Mesenteric fat pad (tissue), 1 donor: ENCODE measurements around the gene PLS3. TPM values are rescaled to one million over a fixed set of nuclear protein-coding genes. Genes with fewer than 3 reads are reported as not detected.
"Not testable (repeated sequence)": the region's sequence is repeated elsewhere in the genome, so short reads cannot be mapped to it uniquely, and the experiment has no call there.

Experiments used
- DNase-seq: peaks from one replicate; pipeline ENCODE4 v3.0.0-alpha.2; 2020; ENCODE audit warnings: low spot score
- total RNA-seq: library from RNA; stranded (reverse); fragmentation: NEBNext Ultra II Directional; extraction: Animal tissue kit (Norgen Biotek cat#: 25700); gene quantifications from one replicate; pipeline ENCODE4 v1.2.1, GENCODE V29; 2021
- donor health status: DM: yes; HTN: yes; CAD: no.

Gene PLS3
- total RNA-seq, 1 donor from 2014 or later: 69.7 TPM

DNA sequence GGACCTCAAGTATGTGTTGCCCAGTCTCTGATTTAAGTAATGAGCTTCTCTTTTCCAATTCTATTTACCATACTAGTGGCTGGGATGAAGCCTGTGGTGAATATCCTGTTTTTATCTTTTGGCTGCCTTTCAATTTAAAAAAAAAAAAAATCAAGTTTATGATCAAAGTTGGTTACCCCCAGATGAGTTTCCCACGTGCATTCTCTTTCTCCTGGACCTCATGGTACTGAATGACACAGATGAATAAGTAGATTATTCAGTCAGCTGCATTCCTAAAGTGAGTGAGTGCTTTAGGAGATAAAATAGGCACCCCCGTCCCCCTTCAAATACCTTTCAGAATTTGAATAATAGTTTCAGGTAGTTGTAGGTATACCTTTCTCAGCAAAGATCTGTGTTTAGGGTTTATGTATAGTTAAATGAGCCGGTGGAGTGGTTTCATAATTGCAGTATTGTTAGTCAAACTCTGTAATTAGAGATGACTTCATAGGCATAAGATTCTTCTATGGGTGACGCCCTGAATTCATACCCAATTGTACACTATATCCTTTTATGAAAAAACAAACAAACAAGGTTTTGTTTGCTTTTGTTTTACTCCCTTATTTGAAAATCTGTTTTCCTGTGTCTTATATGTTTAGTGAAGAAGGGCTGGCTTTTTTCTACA, 41.9 kb downstream of the PLS3 start:
- DNase-seq: no peak

DNA sequence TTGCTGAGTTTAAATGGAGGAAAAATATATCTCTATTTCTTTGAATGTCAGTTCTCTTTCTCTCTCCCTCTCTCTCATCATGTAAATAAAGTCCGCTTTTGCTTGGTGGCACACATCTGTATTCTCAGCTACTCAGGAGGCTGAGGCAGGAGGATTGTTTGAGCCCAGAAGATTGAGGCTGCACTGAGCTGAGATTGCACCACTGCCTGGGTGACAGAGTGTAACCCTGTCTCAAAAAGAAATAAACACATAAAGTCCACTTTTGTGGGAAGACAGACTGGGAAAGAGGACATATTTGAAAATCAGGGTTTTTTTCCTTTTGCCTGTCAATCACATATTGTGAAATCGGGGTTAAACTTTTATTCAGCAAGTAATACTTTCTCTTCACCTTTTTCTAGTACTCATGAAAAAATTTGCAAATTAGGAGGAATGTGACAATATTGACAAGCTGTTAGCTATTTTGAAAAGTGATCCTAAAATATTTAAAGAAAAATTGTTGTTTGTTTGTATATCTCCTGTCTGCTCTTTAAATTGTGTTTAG, 42.6 kb downstream of the PLS3 start:
- no peak for DNase-seq

DNA sequence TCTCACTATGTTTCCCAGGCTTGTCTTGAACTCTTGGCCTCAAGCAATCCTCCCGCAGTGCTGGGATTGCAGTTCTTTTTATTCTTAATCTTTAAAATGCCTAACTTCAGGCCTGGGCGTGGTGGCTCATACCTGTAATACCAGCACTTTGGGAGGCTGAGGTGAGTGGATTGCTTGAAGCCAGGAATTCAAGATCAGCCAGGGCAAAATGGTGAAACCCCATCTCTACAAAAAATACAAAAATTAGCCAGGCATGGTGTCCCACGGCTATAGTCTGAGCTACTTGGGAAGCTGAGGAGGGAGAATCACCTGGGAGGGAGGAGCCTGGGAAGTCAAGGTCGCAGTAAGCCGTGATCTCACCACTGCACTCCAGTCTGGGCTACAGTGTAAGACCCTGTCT, 45.9 kb downstream of the PLS3 start:
- no peak for DNase-seq

DNA sequence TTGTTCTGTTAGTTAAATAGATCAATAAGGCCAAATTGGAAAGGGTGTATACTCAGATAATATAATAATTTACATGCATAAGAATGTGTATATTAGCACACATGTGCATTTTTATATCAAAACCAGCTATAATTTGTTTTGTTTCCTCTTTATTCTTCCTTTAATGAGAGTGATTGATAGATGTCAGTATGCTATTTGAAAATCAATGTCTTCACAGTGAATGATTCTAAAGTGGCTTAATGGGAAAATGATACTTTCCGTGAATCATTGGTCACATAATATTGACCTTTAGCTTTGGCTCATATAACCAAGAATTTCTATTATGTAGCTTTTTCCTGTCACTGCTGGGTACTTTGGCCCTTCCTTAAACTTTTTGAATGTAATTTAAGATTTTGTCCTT, 48.6 kb downstream of the PLS3 start:
- no peak for DNase-seq

DNA sequence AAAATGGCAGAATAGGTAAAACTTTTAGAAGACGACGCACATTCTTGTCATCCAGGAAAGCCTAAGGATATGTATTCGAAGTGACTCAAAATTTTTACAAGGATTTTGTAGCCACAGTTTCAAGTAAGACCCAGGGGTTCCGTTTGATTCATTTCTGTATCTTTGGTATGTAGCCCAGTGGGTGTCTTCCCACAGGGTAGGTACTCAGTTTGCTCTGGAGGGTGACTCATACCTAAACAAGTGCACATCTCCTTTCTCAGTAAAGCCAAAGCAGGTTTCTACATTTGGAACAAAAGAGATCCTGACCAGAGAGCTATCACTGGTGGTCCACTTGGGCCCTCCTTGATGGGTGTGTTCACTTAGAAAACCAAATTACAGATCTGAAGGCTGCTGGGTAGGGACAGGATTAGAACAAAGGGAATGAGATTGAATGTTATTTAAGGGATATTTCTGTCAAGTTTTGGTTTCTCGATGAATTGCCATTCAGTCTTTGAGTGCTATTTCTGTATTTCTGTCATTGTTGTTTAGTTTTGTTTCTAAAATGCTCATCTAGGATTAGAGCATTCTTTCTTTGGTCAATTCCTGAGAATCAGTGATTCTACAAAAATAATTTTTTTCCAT, 56.1 kb downstream of the PLS3 start:
- no peak for DNase-seq

DNA sequence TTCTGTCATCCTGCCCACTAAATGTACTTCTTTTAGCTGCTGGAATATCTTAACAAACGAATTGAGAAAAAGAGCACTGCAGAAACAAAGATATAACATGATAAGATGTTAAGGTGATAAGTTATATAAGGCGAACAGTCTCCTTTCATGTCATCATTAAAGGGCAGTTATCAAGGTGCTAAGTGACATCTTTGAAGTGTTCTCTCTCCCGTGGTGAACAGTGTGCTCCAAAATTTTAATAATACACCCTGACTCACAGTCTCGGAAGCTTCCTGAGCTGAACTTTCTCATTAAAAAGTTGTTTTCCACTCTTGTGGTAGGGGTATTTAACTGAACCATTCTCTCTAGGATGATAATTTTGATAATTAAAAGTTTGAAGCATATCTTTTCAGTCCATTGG, 61.6 kb downstream of the PLS3 start:
- no peak for DNase-seq

DNA sequence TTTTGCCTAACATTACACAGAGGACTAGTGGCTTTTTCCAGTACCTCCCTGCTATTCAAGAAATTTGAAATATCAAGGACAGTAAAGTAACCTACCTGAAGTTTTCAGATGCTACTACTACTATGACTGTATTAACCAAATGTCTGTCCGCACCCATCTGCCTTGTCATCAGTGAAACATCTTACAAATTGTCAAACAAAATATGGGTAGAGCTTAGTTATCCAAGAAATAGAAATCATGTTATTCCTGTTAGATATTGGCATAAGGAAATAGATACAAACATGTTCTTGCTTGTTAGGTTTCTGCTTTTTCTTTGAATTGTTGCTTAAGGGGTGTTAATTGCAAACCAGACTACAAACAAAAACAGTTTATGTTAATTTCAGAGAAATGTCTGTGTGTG, 63.9 kb downstream of the PLS3 start:
- no peak for DNase-seq

DNA sequence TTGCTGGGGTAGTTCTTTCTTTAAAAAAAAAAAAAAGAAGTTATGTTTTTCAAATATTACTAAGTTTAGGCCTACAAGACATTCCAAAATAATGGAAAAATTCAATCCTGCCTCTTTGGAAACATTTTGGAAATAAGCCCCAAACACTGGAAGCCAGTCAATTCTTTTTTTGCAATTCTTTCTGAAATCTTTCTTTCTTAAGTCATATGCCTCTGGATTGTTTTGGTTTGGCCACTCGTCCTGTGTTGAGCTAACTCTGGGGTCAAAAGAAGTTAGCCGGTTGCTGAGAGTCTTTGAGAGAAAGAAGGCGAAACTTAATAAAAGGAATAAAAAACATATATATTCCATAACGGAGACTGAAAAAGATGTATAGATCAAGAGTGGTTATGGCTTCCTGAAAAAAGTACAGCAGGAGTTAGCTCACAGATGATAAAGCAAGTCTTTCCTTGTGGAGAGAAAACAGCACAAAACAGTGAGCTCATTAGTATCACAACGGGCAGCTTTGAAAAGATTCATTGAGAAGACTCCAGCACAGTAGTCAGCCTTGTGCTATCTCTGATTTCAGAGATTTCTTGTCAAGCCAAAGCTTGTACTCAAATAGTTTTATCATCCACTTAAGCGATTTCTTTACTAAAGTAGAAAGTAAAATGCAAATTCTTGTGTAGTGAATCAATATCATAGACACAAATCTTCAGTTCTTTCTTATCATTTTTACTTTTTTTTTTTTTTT, 64.8 kb downstream of the PLS3 start:
- no peak for DNase-seq

DNA sequence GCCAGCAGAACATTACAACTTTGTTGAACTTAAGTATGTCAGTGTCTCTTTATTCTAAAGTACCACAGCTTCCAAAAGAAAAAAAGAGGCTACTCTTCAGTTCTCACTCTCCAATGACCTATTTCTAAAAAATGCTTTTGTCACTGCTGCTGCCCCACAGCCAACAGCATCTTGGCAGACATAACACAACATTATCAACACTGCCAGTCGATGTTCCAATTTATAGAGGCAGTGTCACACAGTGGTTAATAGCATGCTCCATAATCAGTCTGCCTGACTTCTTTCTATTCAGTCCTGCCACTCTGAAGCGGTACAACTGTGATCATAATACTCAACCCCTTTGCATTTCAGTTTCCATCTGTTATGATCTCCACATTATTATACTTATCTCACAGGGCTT, 69.2 kb downstream of the PLS3 start:
- DNase-seq: no peak

DNA sequence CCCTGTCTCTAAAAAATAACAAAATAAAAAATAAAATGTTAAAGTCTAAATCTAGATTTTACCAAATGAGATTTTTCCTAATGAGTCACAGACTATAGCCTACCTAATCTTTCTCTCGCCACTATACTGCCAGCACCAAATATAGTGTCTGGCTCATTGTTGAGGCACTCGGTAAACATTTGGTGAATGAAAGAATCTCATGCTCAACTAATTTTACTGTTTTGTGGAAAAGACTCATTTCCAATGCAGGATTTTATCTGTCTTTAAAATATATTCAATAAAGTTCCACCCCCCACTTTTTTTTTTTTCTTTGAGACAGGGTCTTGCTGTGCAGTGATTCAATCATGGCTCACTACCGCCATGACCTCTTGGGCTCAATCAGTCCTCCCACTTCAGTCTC, 71.5 kb downstream of the PLS3 start:
- no peak for DNase-seq

DNA sequence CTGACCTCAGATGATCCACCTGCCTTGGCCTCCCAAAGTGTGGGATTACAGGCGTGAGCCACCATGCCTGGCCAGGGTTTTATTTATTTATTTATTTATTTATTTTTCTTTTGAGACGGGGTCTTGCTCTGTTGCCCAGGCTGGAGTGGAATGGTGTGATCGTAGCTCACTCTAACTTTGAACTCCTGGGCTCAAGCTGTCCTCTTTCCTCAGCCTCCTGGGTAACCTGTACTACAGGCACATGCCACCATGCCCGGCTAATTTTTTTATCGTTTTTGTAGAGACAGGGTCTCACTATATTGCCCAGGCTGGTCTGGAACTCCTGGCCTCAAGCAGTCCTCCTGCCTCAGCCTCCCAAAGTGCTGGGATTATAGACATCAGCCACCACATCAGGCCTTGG, 72.4 kb downstream of the PLS3 start:
- DNase-seq: not testable (repeated sequence)

DNA sequence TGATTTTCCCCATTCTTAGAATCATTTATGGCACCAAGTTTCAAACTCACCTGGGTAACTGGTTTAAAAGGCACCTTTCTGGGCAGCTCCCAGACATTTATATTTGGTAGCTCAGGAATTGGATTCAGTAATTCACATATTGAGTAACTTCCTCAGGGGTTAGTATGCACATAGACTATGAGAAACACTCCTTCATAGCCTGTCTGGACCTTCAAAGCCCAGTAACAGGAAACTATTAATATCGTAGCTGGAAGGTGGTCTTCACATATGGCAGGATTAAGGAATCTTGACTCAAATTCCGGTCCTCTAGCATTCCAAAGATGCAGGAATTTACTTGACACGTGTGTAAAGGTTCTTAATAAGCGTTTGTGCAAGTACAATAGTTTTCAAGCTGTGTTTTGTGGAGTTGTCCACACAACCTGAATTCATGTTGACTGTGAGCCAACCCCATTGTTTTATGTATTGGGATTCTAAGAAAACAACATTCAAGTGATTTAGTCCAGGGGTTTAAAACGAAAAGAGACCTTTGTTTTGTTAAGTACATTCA, 78.4 kb downstream of the PLS3 start:
- DNase-seq: no peak

DNA sequence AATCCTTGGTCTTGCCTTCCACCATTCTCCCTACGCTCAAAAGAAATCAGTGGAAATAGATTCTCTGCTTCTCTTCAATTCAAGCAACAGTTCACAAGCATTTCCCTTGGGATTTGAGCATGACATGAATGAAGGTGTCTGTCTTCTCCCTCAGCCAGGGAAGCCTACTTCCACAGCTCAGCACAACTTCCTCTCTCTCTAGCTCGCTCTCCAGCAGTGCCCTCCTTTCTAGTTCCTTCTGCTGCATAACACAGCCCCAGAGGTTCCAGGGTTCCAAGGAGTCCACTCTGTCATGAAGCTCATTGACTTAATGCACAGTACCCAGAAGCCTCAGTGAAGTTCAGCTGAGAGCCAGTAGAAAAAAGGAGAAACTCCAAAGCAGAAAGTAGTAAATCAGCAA, 81.3 kb downstream of the PLS3 start:
- no peak for DNase-seq

DNA sequence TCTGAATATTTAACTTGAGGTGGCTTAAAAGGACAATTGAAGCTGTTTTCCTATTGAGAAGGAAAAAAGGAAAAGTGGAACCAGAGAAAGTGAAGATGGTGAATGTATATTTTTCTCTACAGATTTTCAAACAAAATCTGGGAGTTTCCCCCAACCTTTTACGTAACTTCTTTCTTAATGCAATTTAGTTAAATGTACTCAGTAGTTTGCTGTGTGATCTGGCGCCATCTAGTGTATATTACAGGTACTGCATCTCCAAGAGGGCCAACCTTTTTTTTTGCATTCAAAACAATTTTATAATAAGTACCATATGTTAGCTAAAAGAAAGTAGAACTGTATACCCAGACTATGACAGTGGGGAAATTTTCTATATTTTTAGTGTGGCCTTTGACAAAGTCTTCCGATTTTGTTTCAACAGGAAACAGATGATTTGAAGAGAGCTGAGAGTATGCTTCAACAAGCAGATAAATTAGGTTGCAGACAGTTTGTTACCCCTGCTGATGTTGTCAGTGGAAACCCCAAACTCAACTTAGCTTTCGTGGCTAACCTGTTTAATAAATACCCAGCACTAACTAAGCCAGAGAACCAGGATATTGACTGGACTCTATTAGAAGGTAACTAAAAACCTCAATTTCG, 82.0 kb downstream of the PLS3 start:
- no peak for DNase-seq

DNA sequence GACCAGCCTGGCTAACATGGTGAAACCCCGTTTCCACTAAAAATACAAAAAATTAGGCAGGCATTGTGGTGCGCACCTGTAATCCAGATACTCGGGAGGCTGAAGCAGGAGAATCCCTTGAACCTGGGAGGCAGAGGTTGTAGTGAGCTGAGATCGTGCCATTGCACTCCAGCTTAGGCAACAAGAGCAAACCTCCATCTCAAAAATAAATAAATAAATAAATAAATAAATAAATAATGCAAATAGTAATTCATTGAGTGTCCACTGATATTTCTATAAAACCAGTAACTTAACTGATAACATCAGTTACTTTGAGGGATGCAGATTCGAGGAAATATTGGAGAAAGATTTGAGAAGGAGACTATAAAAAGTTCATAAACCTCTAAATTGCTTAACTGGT, 83.4 kb downstream of the PLS3 start:
- DNase-seq: not testable (repeated sequence)

DNA sequence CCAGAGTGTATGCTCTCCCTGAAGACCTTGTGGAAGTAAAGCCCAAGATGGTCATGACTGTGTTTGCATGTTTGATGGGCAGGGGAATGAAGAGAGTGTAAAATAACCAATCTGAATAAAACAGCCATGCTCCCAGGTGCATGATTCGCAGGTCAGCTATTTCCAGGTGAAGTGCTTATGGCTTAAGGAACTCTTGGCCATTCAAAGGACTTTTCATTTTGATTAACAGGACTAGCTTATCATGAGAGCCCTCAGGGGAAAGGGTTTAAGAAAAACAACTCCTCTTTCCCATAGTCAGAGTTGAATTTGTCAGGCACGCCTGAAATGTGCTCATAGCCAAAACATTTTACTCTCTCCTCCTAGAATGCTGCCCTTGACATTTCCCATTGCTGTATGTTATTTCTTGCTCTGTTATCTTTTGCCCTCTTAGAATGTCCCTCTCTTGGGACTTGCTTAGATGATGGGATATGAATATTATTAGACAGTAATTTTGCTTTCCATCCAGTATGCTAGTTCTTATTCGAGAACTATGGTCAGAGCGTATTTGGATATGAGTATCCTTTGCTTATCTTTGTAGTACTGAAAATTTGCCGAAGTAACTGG, 88.6 kb downstream of the PLS3 start:
- DNase-seq: no peak

DNA sequence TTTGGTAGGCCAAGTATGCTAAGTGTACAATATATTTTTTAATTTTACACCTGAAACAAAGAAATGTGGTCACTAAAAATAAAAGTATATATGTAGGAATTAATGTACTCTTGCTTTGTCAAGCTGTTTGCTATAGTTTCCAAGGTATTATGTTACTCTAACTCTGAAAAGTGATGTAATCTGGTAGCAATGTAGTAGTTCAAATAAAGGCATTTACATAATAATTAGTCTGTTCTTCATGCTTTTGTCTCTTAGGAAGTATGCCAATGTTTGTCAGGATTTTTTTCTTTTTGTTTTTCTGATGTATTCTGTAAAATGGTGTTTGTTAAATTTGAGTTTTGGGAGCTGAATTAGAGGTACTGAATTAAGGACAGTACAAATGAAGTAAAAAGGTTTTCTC, 89.5 kb downstream of the PLS3 start:
- no peak for DNase-seq

DNA sequence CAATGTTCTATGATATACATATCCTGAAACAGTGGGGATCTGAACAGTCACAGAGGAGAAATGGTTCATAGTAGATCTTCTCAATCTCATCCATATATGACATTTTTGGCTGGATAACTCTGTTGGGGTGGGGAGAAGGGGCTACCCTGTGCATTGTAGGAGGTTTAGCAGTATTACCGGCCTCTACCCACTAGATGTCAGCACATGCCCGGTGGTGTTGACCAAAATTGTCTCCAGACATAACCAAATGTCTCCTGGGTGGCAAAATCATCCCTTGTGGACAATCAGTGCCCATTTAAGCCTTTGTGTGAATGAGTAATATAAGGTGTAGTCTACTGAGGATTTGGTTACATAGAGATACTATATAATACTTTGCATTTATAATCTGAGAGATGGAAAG, 89.9 kb downstream of the PLS3 start:
- DNase-seq: no peak

DNA sequence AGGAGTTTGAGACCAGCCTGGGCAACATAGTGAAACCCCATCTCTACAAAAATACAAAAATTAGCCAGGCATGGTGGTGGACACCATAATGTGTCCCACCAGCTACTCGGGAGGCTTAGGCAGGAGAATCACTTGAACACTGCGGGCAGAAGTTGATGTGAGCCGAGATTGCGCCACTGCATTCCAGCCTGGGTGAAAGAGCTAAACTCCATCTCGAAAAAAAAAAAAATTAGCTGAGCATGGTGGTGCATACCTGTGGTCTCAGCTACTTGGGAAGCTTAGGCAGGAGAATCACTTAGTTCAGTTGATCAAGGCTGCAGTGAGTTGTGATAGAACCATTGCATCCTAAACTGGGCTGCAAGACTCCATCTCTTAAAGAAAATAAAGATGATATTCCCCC, 91.2 kb downstream of the PLS3 start:
- no peak for DNase-seq

DNA sequence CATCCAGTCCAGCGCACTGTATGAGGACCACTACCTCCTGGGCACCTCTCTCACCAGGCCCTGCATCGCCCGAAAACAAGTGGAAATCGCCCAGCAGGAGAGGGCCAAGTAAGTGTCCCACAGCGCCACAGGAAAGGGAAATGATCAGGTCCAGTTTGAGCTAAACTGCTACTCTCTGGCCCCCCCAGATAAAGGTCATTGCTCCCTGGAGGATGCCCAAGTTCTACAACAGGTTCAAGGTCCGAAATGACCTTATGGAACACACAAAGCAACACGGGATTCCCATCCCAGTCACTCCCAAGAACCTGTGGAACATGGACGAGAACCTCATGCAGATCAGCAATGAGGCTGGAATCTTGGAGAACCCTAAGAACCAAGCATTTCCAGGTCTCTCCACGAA, 104.1 kb downstream of the PLS3 start:
- DNase-seq: no peak

DNA sequence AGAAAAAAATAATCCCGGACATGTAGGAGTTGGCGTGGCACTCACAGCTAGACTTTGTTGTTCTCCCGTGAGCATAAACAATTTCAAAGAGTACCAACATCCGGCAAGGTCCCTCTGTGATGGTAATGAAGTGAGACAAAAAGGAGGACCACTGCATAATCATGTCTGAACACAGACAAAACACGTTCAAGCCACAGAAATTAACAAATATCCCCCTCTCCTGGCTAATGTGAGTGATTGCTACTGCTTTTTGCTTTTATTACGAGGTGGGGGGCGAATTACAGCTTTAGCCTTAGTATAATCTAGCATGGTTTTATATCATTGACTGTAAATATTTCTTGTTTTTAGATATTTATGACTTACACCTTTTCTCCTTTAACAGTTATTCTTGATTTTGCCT, 118.5 kb downstream of the PLS3 start:
- no peak for DNase-seq
